HG03139 (cell line): ENCODE data around the gene ATF1.
A peak's percentile ranks its signal among the peaks of the same experiment; 100 is the strongest.

Experiments
- ATAC-seq: cut with Tn5 transposase; IDR thresholded peaks from one replicate; pipeline ENCODE4 v1.9.1; 2021; ENCODE audit not compliant: unreplicated experiment

Gene ATF1

GRCh38 chr12:50763639-50764285, at the start of gene ATF1:
Gene ATF1, plus strand, starts transcription at chr12:50764101. Its CDS starts 16,045 bp downstream, at chr12:50780146.
- ATAC-seq: peak; percentile 75

- no peak for ATAC-seq
Measured at GRCh38 chr12:50715174-50715573, 48.7 kb upstream of the ATF1 start.

- ATAC-seq: no peak
Measured at GRCh38 chr12:50718760-50719159, 45.1 kb upstream of the ATF1 start.

GRCh38 chr12:50720085-50720484, 43.8 kb upstream of the ATF1 start:
- no peak for ATAC-seq

- ATAC-seq: no peak
Measured at GRCh38 chr12:50720501-50720900, 43.4 kb upstream of the ATF1 start.

GRCh38 chr12:50723865-50724264, 40.0 kb upstream of the ATF1 start:
- ATAC-seq: no peak

GRCh38 chr12:50725011-50725942, 38.6 kb upstream of the ATF1 start:
- ATAC-seq: no peak

- no peak for ATAC-seq
Measured at GRCh38 chr12:50727466-50727865, 36.4 kb upstream of the ATF1 start.

GRCh38 chr12:50728417-50728816, 35.5 kb upstream of the ATF1 start:
- no peak for ATAC-seq

- no peak for ATAC-seq
Measured at GRCh38 chr12:50728841-50729240, 35.1 kb upstream of the ATF1 start.

GRCh38 chr12:50732591-50732990, 31.3 kb upstream of the ATF1 start:
- ATAC-seq: no peak

GRCh38 chr12:50733706-50734105, 30.2 kb upstream of the ATF1 start:
- ATAC-seq: no peak

GRCh38 chr12:50734409-50735263, 29.3 kb upstream of the ATF1 start:
- no peak for ATAC-seq

- no peak for ATAC-seq
Measured at GRCh38 chr12:50739611-50740010, 24.3 kb upstream of the ATF1 start.

GRCh38 chr12:50740307-50740706, 23.6 kb upstream of the ATF1 start:
- ATAC-seq: no peak

GRCh38 chr12:50742776-50743175, 21.1 kb upstream of the ATF1 start:
- ATAC-seq: no peak

- no peak for ATAC-seq
Measured at GRCh38 chr12:50745861-50746260, 18.0 kb upstream of the ATF1 start.

- no peak for ATAC-seq
Measured at GRCh38 chr12:50746431-50746830, 17.5 kb upstream of the ATF1 start.

- no peak for ATAC-seq
Measured at GRCh38 chr12:50747817-50748216, 16.1 kb upstream of the ATF1 start.

GRCh38 chr12:50749459-50749882, 14.4 kb upstream of the ATF1 start:
- no peak for ATAC-seq

GRCh38 chr12:50750366-50750765, 13.5 kb upstream of the ATF1 start:
- ATAC-seq: no peak
